Common myeloid progenitor, CD34-positive (primary cell): ENCODE data around the gene KRT81.
A peak's percentile ranks its signal among the peaks of the same experiment; 100 is the strongest.

Source experiments
- CTCF ChIA-PET: fragments of 350-600 bp; sonication (Branson Sonifier 250); formaldehyde crosslinking; loops from one replicate; lab custom pipeline; 2021; ENCODE audit warnings: antibody characterized with exemption; lab: Charles Lee
- POLR2A ChIA-PET: fragments of 350-600 bp; sonication (Branson Sonifier 250); formaldehyde crosslinking; loops from one replicate; lab custom pipeline; 2021; ENCODE audit warnings: antibody characterized with exemption; lab: Charles Lee
- DNase-seq, 3 donors: peaks; one replicate each; pipeline versions ENCODE4 v3.0.0 to v3.0.0-alpha.2; 2013
- H3K27ac ChIP-seq, 2 experiments: 1 replicate in 1 of 2; 2 replicates in 1 of 2; pipeline ENCODE4 v1.7.0; 2013; ENCODE audit warnings: inconsistent platforms in 2 of 2, low read length in 2 of 2, mild to moderate bottlenecking in 2 of 2, low read depth in 1 of 2, moderate library complexity in 1 of 2; ENCODE audit not compliant: severe bottlenecking in 2 of 2, insufficient read depth in 1 of 2, poor library complexity in 1 of 2
- H3K27me3 ChIP-seq, 5 experiments: replicated peaks in 2 of 5; 1 replicate in 3 of 5; 2 replicates in 2 of 5; pipeline versions ENCODE4 v1.6.1 to v1.7.0; 2013; ENCODE audit warnings: low read length in 4 of 5, mild to moderate bottlenecking in 2 of 5, moderate library complexity in 2 of 5, inconsistent platforms in 1 of 5; ENCODE audit not compliant: insufficient read depth in 5 of 5, control insufficient read depth in 4 of 5
- H3K36me3 ChIP-seq, 4 experiments: 1 replicate in 2 of 4; 2 replicates in 2 of 4; pipeline versions ENCODE4 v1.6.1 to v1.7.0; 2013; ENCODE audit warnings: low read length in 3 of 4, control low read depth in 1 of 4, mild to moderate bottlenecking in 1 of 4; ENCODE audit not compliant: control insufficient read depth in 4 of 4, insufficient read depth in 4 of 4
- H3K4me1 ChIP-seq, 4 experiments: 1 replicate in 3 of 4; 2 replicates in 1 of 4; pipeline versions ENCODE4 v1.6.1 to v1.7.1; 2013; ENCODE audit warnings: low read length in 3 of 4, mild to moderate bottlenecking in 3 of 4, control low read depth in 1 of 4, inconsistent platforms in 1 of 4, moderate library complexity in 1 of 4; ENCODE audit not compliant: control insufficient read depth in 4 of 4, insufficient read depth in 4 of 4; ENCODE audit errors: control extremely low read depth in 1 of 4
- H3K4me3 ChIP-seq, 7 experiments: 1 replicate in 4 of 7; 2 replicates in 3 of 7; pipeline versions ENCODE4 v1.5.1 to v1.7.0; 2013; ENCODE audit warnings: mild to moderate bottlenecking in 7 of 7, low read length in 6 of 7, moderate library complexity in 6 of 7, inconsistent platforms in 2 of 7, low read depth in 2 of 7, control low read depth in 1 of 7; ENCODE audit not compliant: insufficient read depth in 4 of 7, control insufficient read depth in 1 of 7; ENCODE audit errors: extremely low read depth in 1 of 7
- H3K9me3 ChIP-seq, 5 experiments: 1 replicate in 4 of 5; 2 replicates in 1 of 5; pipeline versions ENCODE4 v1.6.1 to v1.7.1; 2013; ENCODE audit warnings: low read length in 4 of 5, mild to moderate bottlenecking in 2 of 5, inconsistent platforms in 1 of 5, low read depth in 1 of 5, moderate library complexity in 1 of 5; ENCODE audit not compliant: control insufficient read depth in 4 of 5, insufficient read depth in 2 of 5; ENCODE audit errors: control extremely low read depth in 1 of 5
- WGBS: methylation state at CpG from one replicate; pipeline ENCODE4 v1.1.5; 2013; ENCODE audit not compliant: insufficient coverage; 5-methylcytosine and 5-hydroxymethylcytosine counted together

Gene KRT81

GRCh38 chr12:52277486-52278245, 13.7 kb downstream of the KRT81 start:
- Histone ChIP-seq H3K4me1 (peaks cover 0 to 7% (median 0%) of the 10 kb centered on the region in 4 experiments), H3K27me3 (peaks cover 2 to 20% (median 10%) of the 10 kb centered on the region in 5 experiments), H3K27ac (no peak overlapping the region), H3K9me3 (no peaks in the 10 kb centered on the region), H3K4me3 (no peak overlapping the region), H3K36me3 (no peaks in the 10 kb centered on the region)
- POLR2A ChIA-PET, result interaction anchor here (0.9 kb wide), 1 partner anchor 54 kb away, joined by 3 read pairs; no protein-coding TSS in a partner anchor
- CTCF ChIA-PET, result interaction anchor here (0.6 to 9.0 kb wide), 20 partner anchors 7 to 121 kb away, joined by 3 to 133 read pairs (median 8); no protein-coding TSS in a partner anchor
- 58% methylated on average over 7 of the region's 9 CpGs for WGBS
- DNase-seq, result peak in 2 of 3 donors; percentile 23 to 37

GRCh38 chr12:52275686-52276085, 15.6 kb downstream of the KRT81 start:
- Histone ChIP-seq H3K36me3 (no peaks in the 10 kb centered on the region), H3K9me3 (no peaks in the 10 kb centered on the region), H3K4me3 (no peak overlapping the region), H3K27me3 (peaks cover 2 to 20% (median 10%) of the 10 kb centered on the region in 5 experiments), H3K27ac (no peak overlapping the region), H3K4me1 (peaks cover 0 to 7% (median 0%) of the 10 kb centered on the region in 4 experiments)
- CTCF ChIA-PET, result interaction anchor here (1.2 to 9.0 kb wide), 4 partner anchors 12 to 51 kb away, joined by 3 to 133 read pairs (median 26); no protein-coding TSS in a partner anchor
- POLR2A ChIA-PET, result no interaction called here
- WGBS, result 88% methylated on average over 1 of the region's 3 CpGs
- DNase-seq, result no peak

DNA sequence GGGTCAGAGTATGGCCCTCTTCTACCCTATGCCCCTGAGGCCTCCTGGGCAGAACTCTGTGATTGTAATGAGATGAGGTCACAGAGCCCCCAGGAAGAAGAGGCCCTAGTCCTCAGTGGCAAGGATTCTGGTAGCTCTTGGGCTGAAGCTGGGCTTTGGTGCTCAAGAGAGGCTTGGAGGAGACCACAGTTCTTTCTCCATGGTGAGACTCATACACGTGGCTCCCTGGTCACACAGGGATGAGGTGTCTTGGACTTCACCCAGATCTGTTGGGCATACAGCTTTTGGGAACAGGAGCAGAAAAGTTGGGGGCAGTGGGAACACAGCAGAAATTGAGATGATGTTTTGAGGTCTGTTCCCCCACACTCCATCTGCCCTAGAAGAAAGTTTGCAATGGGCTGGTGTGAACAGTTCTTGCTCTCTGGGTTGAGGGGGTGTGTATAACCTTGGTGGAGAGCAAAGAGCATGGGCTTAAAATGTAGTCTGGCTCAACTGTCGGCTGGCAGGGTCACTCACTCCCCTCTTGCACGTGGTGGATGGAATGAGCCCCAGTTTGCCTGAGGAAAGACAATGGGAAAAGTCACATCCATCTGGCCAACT, 16.7 kb downstream of the KRT81 start, which contains the start of gene KRT86:
TSS of gene KRT86 (plus strand) at position 125 of the 600 bp plus-strand sequence. CDS start 27,272 bp downstream, outside the sequence.
- no peaks in the 10 kb centered on the region for H3K9me3 ChIP-seq
- WGBS, result 93% methylated on average over 2 of the region's 3 CpGs
- no peak within 1 kb of the TSS for H3K27ac ChIP-seq
- no peak for DNase-seq
- no peak within 1 kb of the TSS for H3K4me3 ChIP-seq
- H3K27me3 ChIP-seq, result peaks cover 2 to 18% (median 6%) of the 10 kb centered on the region in 5 experiments
- no peaks in the 10 kb centered on the region for H3K36me3 ChIP-seq
- ChIA-PET CTCF (interaction anchor here (1.0 to 9.0 kb wide), 7 partner anchors 10 to 117 kb away, joined by 3 to 133 read pairs (median 4); no protein-coding TSS in a partner anchor), POLR2A (no interaction called here)
- peaks cover 0 to 7% (median 0%) of the 10 kb centered on the region in 4 experiments for H3K4me1 ChIP-seq

GRCh38 chr12:52271158-52271557, 20.2 kb downstream of the KRT81 start:
- Histone ChIP-seq H3K9me3 (no peaks in the 10 kb centered on the region), H3K4me1 (no peaks in the 10 kb centered on the region), H3K27ac (no peak overlapping the region), H3K36me3 (no peaks in the 10 kb centered on the region), H3K4me3 (no peak overlapping the region), H3K27me3 (peaks cover 0 to 9% (median 5%) of the 10 kb centered on the region in 5 experiments)
- ChIA-PET CTCF (interaction anchor here (0.9 to 3.2 kb wide), 5 partner anchors 8 to 57 kb away, joined by 4 to 11 read pairs (median 5); no protein-coding TSS in a partner anchor), POLR2A (no interaction called here)
- no peak for DNase-seq
- no CpG with 5 or more reads among the region's 1 CpG for WGBS

- no peak for DNase-seq
- WGBS, result 96% methylated on average over 5 of the region's 6 CpGs
- no peak overlapping the region for H3K27ac ChIP-seq
- CTCF ChIA-PET, result interaction anchor here (0.7 to 3.2 kb wide), 4 partner anchors 8 to 53 kb away, joined by 3 to 11 read pairs (median 6); no protein-coding TSS in a partner anchor
- no peaks in the 10 kb centered on the region for H3K4me1 ChIP-seq
- no peaks in the 10 kb centered on the region for H3K9me3 ChIP-seq
- no peaks in the 10 kb centered on the region for H3K36me3 ChIP-seq
- peaks cover 2 to 8% (median 5%) of the 10 kb centered on the region in 5 experiments for H3K27me3 ChIP-seq
- POLR2A ChIA-PET, result interaction anchor here (1.1 kb wide), 1 partner anchor 10 kb away, joined by 4 read pairs; no protein-coding TSS in a partner anchor
- H3K4me3 ChIP-seq, result no peak overlapping the region
Observed at GRCh38 chr12:52270541-52271070, 20.7 kb downstream of the KRT81 start.

GRCh38 chr12:52268212-52268611, 23.1 kb downstream of the KRT81 start:
- 100% methylated on average over 1 of the region's 2 CpGs for WGBS

More at GRCh38 chr12:52268212-52268611, 23.1 kb downstream of the KRT81 start:
- CTCF ChIA-PET, result interaction anchor here (1.0 to 11.4 kb wide), 4 partner anchors 10 to 111 kb away, joined by 4 to 133 read pairs (median 8); partner anchors contain the start of gene KRT86
- Histone ChIP-seq H3K27ac (no peak overlapping the region), H3K36me3 (no peaks in the 10 kb centered on the region), H3K4me3 (no peak overlapping the region), H3K27me3 (peaks cover 2 to 14% (median 8%) of the 10 kb centered on the region in 5 experiments), H3K9me3 (no peaks in the 10 kb centered on the region), H3K4me1 (no peaks in the 10 kb centered on the region)
- DNase-seq, result no peak
- POLR2A ChIA-PET, result no interaction called here
